H1 (cell line): ENCODE measurements around the gene SMG7. TPM values are rescaled to one million over a fixed set of nuclear protein-coding genes. Genes with fewer than 3 reads are reported as not detected.

ENCODE experiments used
- KDM1A ChIP-seq: fragments of 200-600, 300-600 bp; sonication (generic); IDR thresholded peaks from 2 replicates; pipeline ENCODE4 v1.7.1; 2016; ENCODE audit warnings: mild to moderate bottlenecking, low read length, borderline replicate concordance
- polyA plus RNA-seq, 7 experiments: library from polyadenylated mRNA; depleted of rRNA in 3 of 7; stranded (reverse) in 5 of 7; unstranded in 2 of 7; fragments of >200 nt in 5 of 7; fragments of 200-250 nt in 2 of 7; gene quantifications; 1 replicate in 5 of 7; 2 replicates in 1 of 7; 4 replicates in 1 of 7; pipeline versions ENCODE4 v1.2.1 to v1.2.3, GENCODE V29; 2011 to 2013; ENCODE audit warnings: missing spikeins in 2 of 7, mixed read lengths in 2 of 7
- total RNA-seq: library from RNA; stranded (reverse); fragmentation: NEBNext Ultra II Directional; extraction: Animal tissue kit (Norgen Biotek cat#: 25700); gene quantifications from 2 replicates; pipeline ENCODE4 v1.2.1, GENCODE V29; 2021
- TF ChIP-seq, protein P1 (sequence below): fragments of 300-600 bp; sonication (generic); IDR thresholded peaks from 2 replicates; pipeline ENCODE4 v1.7.1; 2012; ENCODE audit warnings: low read length, moderate library complexity, mild to moderate bottlenecking, inconsistent platforms; ENCODE audit not compliant: insufficient replicate concordance

SMG7 gene
- total and polyA plus RNA-seq, 2 of the 8 experiments (the other 6 are each of a cell fraction or from before 2014, with no cell fraction given), result 39.3 to 65.6 TPM

DNA sequence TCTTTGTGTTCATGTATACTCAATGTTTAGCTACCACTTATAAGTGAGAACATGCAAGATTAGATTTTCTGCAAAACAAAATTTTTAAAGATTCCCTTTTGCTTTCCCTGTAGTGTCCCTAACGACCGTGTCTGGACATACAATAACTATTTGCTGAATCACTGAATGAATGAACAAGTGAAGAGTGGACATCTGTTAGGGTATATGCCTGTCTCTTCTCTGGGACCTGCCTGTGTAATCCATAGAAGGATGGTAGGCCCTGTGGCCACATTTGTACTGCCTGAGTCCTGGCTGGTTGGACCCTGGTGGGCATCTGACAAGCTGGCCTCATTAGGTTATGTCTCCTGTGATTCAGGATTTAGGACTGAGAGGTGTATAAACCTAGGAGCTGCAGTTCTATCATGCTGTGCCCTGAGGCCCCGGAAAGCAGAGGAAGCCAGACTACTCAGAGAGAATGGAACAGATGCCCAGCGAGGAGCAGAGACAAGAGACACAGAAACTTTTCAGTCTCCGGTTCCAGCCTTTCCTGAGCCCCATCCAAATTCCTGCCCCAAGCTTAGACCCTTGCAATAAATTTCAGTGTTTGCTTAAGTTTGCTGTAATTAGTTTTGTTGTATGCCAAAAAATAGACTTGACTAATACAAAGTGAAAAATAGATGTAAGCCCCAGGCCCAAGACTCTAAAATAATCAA lies 125.5 kb downstream of the SMG7 start (continued):
- TF ChIP-seq, protein P1, sequence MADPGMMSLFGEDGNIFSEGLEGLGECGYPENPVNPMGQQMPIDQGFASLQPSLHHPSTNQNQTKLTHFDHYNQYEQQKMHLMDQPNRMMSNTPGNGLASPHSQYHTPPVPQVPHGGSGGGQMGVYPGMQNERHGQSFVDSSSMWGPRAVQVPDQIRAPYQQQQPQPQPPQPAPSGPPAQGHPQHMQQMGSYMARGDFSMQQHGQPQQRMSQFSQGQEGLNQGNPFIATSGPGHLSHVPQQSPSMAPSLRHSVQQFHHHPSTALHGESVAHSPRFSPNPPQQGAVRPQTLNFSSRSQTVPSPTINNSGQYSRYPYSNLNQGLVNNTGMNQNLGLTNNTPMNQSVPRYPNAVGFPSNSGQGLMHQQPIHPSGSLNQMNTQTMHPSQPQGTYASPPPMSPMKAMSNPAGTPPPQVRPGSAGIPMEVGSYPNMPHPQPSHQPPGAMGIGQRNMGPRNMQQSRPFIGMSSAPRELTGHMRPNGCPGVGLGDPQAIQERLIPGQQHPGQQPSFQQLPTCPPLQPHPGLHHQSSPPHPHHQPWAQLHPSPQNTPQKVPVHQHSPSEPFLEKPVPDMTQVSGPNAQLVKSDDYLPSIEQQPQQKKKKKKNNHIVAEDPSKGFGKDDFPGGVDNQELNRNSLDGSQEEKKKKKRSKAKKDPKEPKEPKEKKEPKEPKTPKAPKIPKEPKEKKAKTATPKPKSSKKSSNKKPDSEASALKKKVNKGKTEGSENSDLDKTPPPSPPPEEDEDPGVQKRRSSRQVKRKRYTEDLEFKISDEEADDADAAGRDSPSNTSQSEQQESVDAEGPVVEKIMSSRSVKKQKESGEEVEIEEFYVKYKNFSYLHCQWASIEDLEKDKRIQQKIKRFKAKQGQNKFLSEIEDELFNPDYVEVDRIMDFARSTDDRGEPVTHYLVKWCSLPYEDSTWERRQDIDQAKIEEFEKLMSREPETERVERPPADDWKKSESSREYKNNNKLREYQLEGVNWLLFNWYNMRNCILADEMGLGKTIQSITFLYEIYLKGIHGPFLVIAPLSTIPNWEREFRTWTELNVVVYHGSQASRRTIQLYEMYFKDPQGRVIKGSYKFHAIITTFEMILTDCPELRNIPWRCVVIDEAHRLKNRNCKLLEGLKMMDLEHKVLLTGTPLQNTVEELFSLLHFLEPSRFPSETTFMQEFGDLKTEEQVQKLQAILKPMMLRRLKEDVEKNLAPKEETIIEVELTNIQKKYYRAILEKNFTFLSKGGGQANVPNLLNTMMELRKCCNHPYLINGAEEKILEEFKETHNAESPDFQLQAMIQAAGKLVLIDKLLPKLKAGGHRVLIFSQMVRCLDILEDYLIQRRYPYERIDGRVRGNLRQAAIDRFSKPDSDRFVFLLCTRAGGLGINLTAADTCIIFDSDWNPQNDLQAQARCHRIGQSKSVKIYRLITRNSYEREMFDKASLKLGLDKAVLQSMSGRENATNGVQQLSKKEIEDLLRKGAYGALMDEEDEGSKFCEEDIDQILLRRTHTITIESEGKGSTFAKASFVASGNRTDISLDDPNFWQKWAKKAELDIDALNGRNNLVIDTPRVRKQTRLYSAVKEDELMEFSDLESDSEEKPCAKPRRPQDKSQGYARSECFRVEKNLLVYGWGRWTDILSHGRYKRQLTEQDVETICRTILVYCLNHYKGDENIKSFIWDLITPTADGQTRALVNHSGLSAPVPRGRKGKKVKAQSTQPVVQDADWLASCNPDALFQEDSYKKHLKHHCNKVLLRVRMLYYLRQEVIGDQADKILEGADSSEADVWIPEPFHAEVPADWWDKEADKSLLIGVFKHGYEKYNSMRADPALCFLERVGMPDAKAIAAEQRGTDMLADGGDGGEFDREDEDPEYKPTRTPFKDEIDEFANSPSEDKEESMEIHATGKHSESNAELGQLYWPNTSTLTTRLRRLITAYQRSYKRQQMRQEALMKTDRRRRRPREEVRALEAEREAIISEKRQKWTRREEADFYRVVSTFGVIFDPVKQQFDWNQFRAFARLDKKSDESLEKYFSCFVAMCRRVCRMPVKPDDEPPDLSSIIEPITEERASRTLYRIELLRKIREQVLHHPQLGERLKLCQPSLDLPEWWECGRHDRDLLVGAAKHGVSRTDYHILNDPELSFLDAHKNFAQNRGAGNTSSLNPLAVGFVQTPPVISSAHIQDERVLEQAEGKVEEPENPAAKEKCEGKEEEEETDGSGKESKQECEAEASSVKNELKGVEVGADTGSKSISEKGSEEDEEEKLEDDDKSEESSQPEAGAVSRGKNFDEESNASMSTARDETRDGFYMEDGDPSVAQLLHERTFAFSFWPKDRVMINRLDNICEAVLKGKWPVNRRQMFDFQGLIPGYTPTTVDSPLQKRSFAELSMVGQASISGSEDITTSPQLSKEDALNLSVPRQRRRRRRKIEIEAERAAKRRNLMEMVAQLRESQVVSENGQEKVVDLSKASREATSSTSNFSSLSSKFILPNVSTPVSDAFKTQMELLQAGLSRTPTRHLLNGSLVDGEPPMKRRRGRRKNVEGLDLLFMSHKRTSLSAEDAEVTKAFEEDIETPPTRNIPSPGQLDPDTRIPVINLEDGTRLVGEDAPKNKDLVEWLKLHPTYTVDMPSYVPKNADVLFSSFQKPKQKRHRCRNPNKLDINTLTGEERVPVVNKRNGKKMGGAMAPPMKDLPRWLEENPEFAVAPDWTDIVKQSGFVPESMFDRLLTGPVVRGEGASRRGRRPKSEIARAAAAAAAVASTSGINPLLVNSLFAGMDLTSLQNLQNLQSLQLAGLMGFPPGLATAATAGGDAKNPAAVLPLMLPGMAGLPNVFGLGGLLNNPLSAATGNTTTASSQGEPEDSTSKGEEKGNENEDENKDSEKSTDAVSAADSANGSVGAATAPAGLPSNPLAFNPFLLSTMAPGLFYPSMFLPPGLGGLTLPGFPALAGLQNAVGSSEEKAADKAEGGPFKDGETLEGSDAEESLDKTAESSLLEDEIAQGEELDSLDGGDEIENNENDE, result no peak
- no peak for TF ChIP-seq KDM1A
